Measurements from ENCODE around the gene RNF169. TPM values are rescaled to one million over a fixed set of nuclear protein-coding genes. Genes with fewer than 3 reads are reported as not detected.
A peak's percentile ranks its signal among the peaks of the same experiment; 100 is the strongest.

The RNF169 gene
- total and polyA plus RNA-seq, 2 of the 13 experiments (the other 11 are each of a cell fraction or from before 2014, with no cell fraction given): 5.3 to 14.2 TPM

- peak; percentile 80 for TF ChIP-seq FOXP4 (CRISPR knock-in tag; IDR thresholded peaks at IDR 0.05)
- TF ChIP-seq DNMT3B (CRISPR knock-in tag; conservative IDR thresholded peaks at IDR 0.05): no peak; the same call in 1 of the 2 replicates
- TF ChIP-seq NR2F2 (IDR thresholded peaks at IDR 0.05; ENCODE audit: borderline replicate concordance, low read depth): 0 out of 2 replicates have a peak, but pooled peaks have one; percentile 16
- TF ChIP-seq ZNF143 (CRISPR knock-in tag; IDR thresholded peaks at IDR 0.05): peak; percentile 67; the same call in 1 of the 2 replicates
- peak; percentile 60; the same call in 1 of the 2 replicates for TF ChIP-seq FOXJ3 (CRISPR knock-in tag; IDR thresholded peaks at IDR 0.05; ENCODE audit: borderline replicate concordance)
- TF ChIP-seq SOX5 (CRISPR knock-in tag; IDR thresholded peaks at IDR 0.05; ENCODE audit: borderline replicate concordance): peak; percentile 80
- TF ChIP-seq RBFOX2 (IDR thresholded peaks at IDR 0.05; ENCODE audit: low read depth, low read length): no peak
- peak; percentile 66 for TF ChIP-seq TCF7 (IDR thresholded peaks at IDR 0.05; ENCODE audit: low read depth)
- 0 out of 2 replicates have a peak, but pooled peaks have one; percentile 40 for TF ChIP-seq ZNF280D (CRISPR knock-in tag; IDR thresholded peaks at IDR 0.05)
- TF ChIP-seq KLF16 (CRISPR knock-in tag; IDR thresholded peaks at IDR 0.05): peak in 1 of 2 experiments; percentile 29; a peak in 1 of 4 replicates
- TF ChIP-seq HDAC2 (CRISPR knock-in tag; IDR thresholded peaks at IDR 0.05): peak; percentile 57; the same call in 1 of the 2 replicates
- no peak for TF ChIP-seq CREB1 (IDR thresholded peaks at IDR 0.05)
- TF ChIP-seq CREB1 (CRISPR knock-in tag; IDR thresholded peaks at IDR 0.05): peak; percentile 73
- peak; percentile 80 for TF ChIP-seq HNF4A (CRISPR knock-in tag; IDR thresholded peaks at IDR 0.05)
- no peak for TF ChIP-seq ZBTB2 (CRISPR knock-in tag; IDR thresholded peaks at IDR 0.05; ENCODE audit: low read depth)
- TF ChIP-seq JUNB (CRISPR knock-in tag; IDR thresholded peaks at IDR 0.05; ENCODE audit: borderline replicate concordance): peak; percentile 47; the same call in 1 of the 2 replicates
- TF ChIP-seq DMAP1 (CRISPR knock-in tag; IDR thresholded peaks at IDR 0.05): peak; percentile 47; the same call in 1 of the 2 replicates
- peak; percentile 57; the same call in 1 of the 2 replicates for TF ChIP-seq REPIN1 (CRISPR knock-in tag; IDR thresholded peaks at IDR 0.05; ENCODE audit: borderline replicate concordance, low read depth)
Measured at GRCh38 chr11:74849525-74850391, 101.1 kb downstream of the RNF169 start (continued).

All from HepG2 (cell line).